Endothelial cell of umbilical vein (primary cell): ENCODE results near the gene MYH11. TPM values are rescaled to one million over a fixed set of nuclear protein-coding genes. Genes with fewer than 3 reads are reported as not detected.

Experiments used
- BruUV-seq: library from RNA; stranded (reverse); fragments of 400-500 nt; replicated peaks from 2 replicates; lab custom pipeline; 2021; lab: Mats Ljungman, UMichigan
- CTCF ChIA-PET: fragments of 300-600, 350-600 bp; sonication (Branson Sonifier 250); formaldehyde crosslinking; loops from one replicate; lab custom pipeline; 2021; ENCODE audit warnings: antibody characterized with exemption, inconsistent platforms; lab: Charles Lee
- POLR2A ChIA-PET: fragments of 300-600, 350-600 bp; sonication (Branson Sonifier 250); formaldehyde crosslinking; loops from one replicate; lab custom pipeline; 2021; ENCODE audit warnings: antibody characterized with exemption, inconsistent platforms; lab: Charles Lee
- DNase-seq: peaks from one replicate; pipeline ENCODE4 v3.0.0-alpha.2; 2011; ENCODE audit warnings: low read depth, low spot score
- FAIRE-seq: peaks from 2 replicates; lab custom pipeline; 2011; peaks lifted over from hg19 to GRCh38; lab: Jason Lieb, UNC
- H2AFZ ChIP-seq: 2 replicates; pipeline ENCODE4 v1.6.0; 2012; ENCODE audit warnings: low read depth, low read length, control low read depth, inconsistent platforms
- H3K27ac ChIP-seq: 2 replicates; pipeline ENCODE4 v1.5.1; 2011; ENCODE audit warnings: low read depth, mild to moderate bottlenecking, control low read depth, low read length, moderate library complexity; ENCODE audit not compliant: insufficient read depth
- H3K27me3 ChIP-seq, 2 experiments: 2 replicates each; pipeline versions ENCODE4 v1.6.0 to v1.6.1; 2011; ENCODE audit warnings: low read length in 2 of 2, mixed read lengths in 1 of 2; ENCODE audit not compliant: control insufficient read depth in 2 of 2, insufficient read depth in 2 of 2
- H3K36me3 ChIP-seq, 2 experiments: 2 replicates in 1 of 2; 3 replicates in 1 of 2; pipeline ENCODE4 v1.5.1; 2011; ENCODE audit warnings: low read length in 2 of 2, mild to moderate bottlenecking in 1 of 2, moderate library complexity in 1 of 2; ENCODE audit not compliant: control insufficient read depth in 2 of 2, insufficient read depth in 2 of 2; ENCODE audit errors: extremely low read depth in 1 of 2
- H3K4me1 ChIP-seq: 3 replicates; pipeline ENCODE4 v1.5.1; 2011; ENCODE audit warnings: mild to moderate bottlenecking, low read length; ENCODE audit not compliant: control insufficient read depth, insufficient read depth; ENCODE audit errors: extremely low read depth
- H3K4me2 ChIP-seq: 2 replicates; pipeline ENCODE4 v1.6.1; 2011; ENCODE audit warnings: low read length, control low read depth, mixed read lengths; ENCODE audit not compliant: insufficient read depth
- H3K4me3 ChIP-seq, 3 experiments: fragments of 200-600 bp in 1 of 3; sonication (generic), shearing (Covaris generic) in 1 of 3; replicated peaks in 1 of 3; 2 replicates each; pipeline ENCODE4 v1.5.1; 2011 to 2016; ENCODE audit warnings: control low read depth in 3 of 3, low read length in 3 of 3, mild to moderate bottlenecking in 2 of 3, inconsistent platforms in 1 of 3, low read depth in 1 of 3, moderate library complexity in 1 of 3; ENCODE audit not compliant: insufficient read depth in 1 of 3
- H3K79me2 ChIP-seq: 2 replicates; pipeline ENCODE4 v1.6.0; 2012; ENCODE audit warnings: low read length, inconsistent platforms; ENCODE audit not compliant: control insufficient read depth, insufficient read depth
- H3K9ac ChIP-seq: replicated peaks from 2 replicates; pipeline ENCODE3; 2011; ENCODE audit warnings: low read length, control low read depth; ENCODE audit not compliant: insufficient read depth; ENCODE audit errors: extremely low read depth
- H3K9me1 ChIP-seq: replicated peaks from 3 replicates; pipeline ENCODE4 v1.6.0; 2011; ENCODE audit warnings: mild to moderate bottlenecking, low read length; ENCODE audit not compliant: control insufficient read depth, insufficient read depth; ENCODE audit errors: extremely low read depth
- H3K9me3 ChIP-seq: replicated peaks from 2 replicates; pipeline ENCODE4 v1.5.1; 2012; ENCODE audit warnings: low read length, inconsistent platforms; ENCODE audit not compliant: control insufficient read depth, insufficient read depth
- H4K20me1 ChIP-seq: replicated peaks from 2 replicates; pipeline ENCODE3; 2011; ENCODE audit warnings: mild to moderate bottlenecking, low read length; ENCODE audit not compliant: control insufficient read depth, insufficient read depth; ENCODE audit errors: extremely low read depth
- CTCF ChIP-seq, 2 donors: IDR thresholded peaks; 1 replicate in 1 of 2; 2 replicates in 1 of 2; pipeline ENCODE4 v1.5.1; 2011; ENCODE audit warnings: low read length in 2 of 2, mild to moderate bottlenecking in 2 of 2, moderate library complexity in 2 of 2, control low read depth in 1 of 2, inconsistent platforms in 1 of 2, low read depth in 1 of 2; ENCODE audit not compliant: insufficient read depth in 1 of 2; ENCODE audit errors: extremely low read depth in 1 of 2
- EZH2 ChIP-seq: IDR thresholded peaks from 2 replicates; pipeline ENCODE4 v1.6.1; 2012; ENCODE audit warnings: borderline replicate concordance, low read depth, mild to moderate bottlenecking, moderate library complexity, low read length, inconsistent platforms; ENCODE audit not compliant: severe bottlenecking
- FOS ChIP-seq: IDR thresholded peaks from 2 replicates; pipeline ENCODE4 v1.6.1; 2011; ENCODE audit warnings: mild to moderate bottlenecking, low read length, moderate library complexity, borderline replicate concordance; ENCODE audit not compliant: insufficient read depth
- GATA2 ChIP-seq: IDR thresholded peaks from 2 replicates; pipeline ENCODE4 v1.7.0; 2011; ENCODE audit warnings: low read depth, mild to moderate bottlenecking, moderate library complexity, mixed read lengths, low read length; ENCODE audit not compliant: insufficient read length, insufficient read depth
- JUN ChIP-seq: IDR thresholded peaks from 2 replicates; pipeline ENCODE4 v1.6.1; 2011; ENCODE audit warnings: borderline replicate concordance, low read depth; ENCODE audit not compliant: insufficient read length, insufficient read depth
- MAX ChIP-seq: IDR thresholded peaks from 2 replicates; pipeline ENCODE4 v1.6.1; 2011; ENCODE audit not compliant: insufficient read depth, insufficient read length
- MYC ChIP-seq: IDR thresholded peaks from one replicate; pipeline ENCODE4 v1.6.1; 2011; ENCODE audit warnings: mild to moderate bottlenecking, low read depth, low read length
- POLR2A ChIP-seq: IDR thresholded peaks from 2 replicates; pipeline ENCODE4 v1.6.1; 2012; ENCODE audit warnings: low read depth, mild to moderate bottlenecking, control low read depth, low read length
- POLR2AphosphoS5 ChIP-seq: IDR thresholded peaks from 2 replicates; pipeline ENCODE4 v1.6.1; 2012; ENCODE audit warnings: low read depth, mild to moderate bottlenecking, control low read depth, low read length, moderate library complexity; ENCODE audit not compliant: insufficient read depth
- dilution Hi-C: fragments of 300-500 bp; cut with MboI; formaldehyde crosslinking; loops from one replicate; pipeline ENCODE4 v1.15.0; 2019; ENCODE audit warnings: low sequenced_read_pairs; ENCODE audit not compliant: extremely low pct_ligation_motif_present
- intact Hi-C: fragments of 100-400 bp; cut with micrococcal nuclease; formaldehyde crosslinking; loops from one replicate; pipeline ENCODE4 v1.10.0; 2022
- polyA plus RNA-seq, 4 experiments: library from polyadenylated mRNA; depleted of rRNA in 3 of 4; stranded (reverse) in 3 of 4; unstranded in 1 of 4; fragments of >200 nt; gene quantifications; 2 replicates each; pipeline versions ENCODE4 v1.2.1 to v1.2.3, GENCODE V29; 2011 to 2012; ENCODE audit warnings: missing spikeins in 1 of 4
- total RNA-seq: library from RNA; stranded (reverse); gene quantifications from 2 replicates; pipeline ENCODE4 v1.2.3, GENCODE V29; 2021

The MYH11 gene
- total and polyA plus RNA-seq, 2 donors (not counting 3 experiments of a cell fraction or from before 2014, with no cell fraction given): not detected

GRCh38 chr16:15835136-15835878 is 21.5 kb downstream of the MYH11 start:
- Histone ChIP-seq H3K27me3 (no peaks in the 10 kb centered on the region), H3K9me3 (no peaks in the 10 kb centered on the region), H3K9ac (no peak overlapping the region), H3K9me1 (no peaks in the 10 kb centered on the region), H3K4me2 (no peak overlapping the region), H3K27ac (no peak overlapping the region), H3K4me3 (no peak overlapping the region), H3K4me1 (no peaks in the 10 kb centered on the region), H4K20me1 (no peaks in the 10 kb centered on the region), H3K79me2 (no peaks in the 10 kb centered on the region), H3K36me3 (no peaks in the 10 kb centered on the region), H2AFZ (no peak overlapping the region)
- DNase-seq: no peak
- intact Hi-C loops (no loop called here), dilution Hi-C loops (no loop called here)
- BruUV-seq: no TSS peak
- TF ChIP-seq CTCF (IDR thresholded peaks at IDR 0.05; ENCODE audit: extremely low read depth in 1 of 2, insufficient read depth in 1 of 2, low read depth in 1 of 2, low read length in 2 of 2) (no peak), GATA2 (no peak), POLR2AphosphoS5 (no peak), MYC (no peak), EZH2 (no peak), FOS (no peak), JUN (no peak), POLR2A (no peak), MAX (no peak)
- no peak for FAIRE-seq
- ChIA-PET POLR2A (no interaction called here), CTCF (interaction anchor here (1.2 to 5.0 kb wide), 4 partner anchors 10 to 58 kb away, joined by 3 to 44 read pairs (median 7); no protein-coding TSS in a partner anchor)
